HEK293 (cell line): ENCODE results near the gene MALSU1.

ENCODE experiments used
- CTCF ChIA-PET: fragments of 350-600 bp; formaldehyde crosslinking; extraction: SDS; loops from one replicate; lab custom pipeline; 2021; ENCODE audit warnings: antibody characterized with exemption; lab: Yijun Ruan, JAX
- POLR2A ChIA-PET: fragments of 300-600 bp; formaldehyde crosslinking; extraction: SDS; loops from one replicate; lab custom pipeline; 2020; ENCODE audit warnings: antibody characterized with exemption, inconsistent platforms; lab: Yijun Ruan, JAX
- H3K27ac ChIP-seq: fragments of 200-500 bp; sonication (Bioruptor generic); 2 replicates; pipeline ENCODE4 v1.5.1; 2014; ENCODE audit warnings: low read depth, low read length, control low read depth, inconsistent platforms; ENCODE audit errors: extremely low read depth
- H3K36me3 ChIP-seq, 2 experiments: fragments of 200-500 bp in 1 of 2; sonication (Bioruptor generic) in 1 of 2; 1 replicate in 1 of 2; 2 replicates in 1 of 2; pipeline ENCODE4 v1.5.1; 2014 to 2017; ENCODE audit warnings: inconsistent platforms in 2 of 2, low read length in 2 of 2; ENCODE audit not compliant: control insufficient read depth in 2 of 2, insufficient read depth in 1 of 2
- H3K4me1 ChIP-seq: fragments of 200-500 bp; sonication (Bioruptor generic); 2 replicates; pipeline ENCODE4 v1.5.1; 2014; ENCODE audit warnings: mild to moderate bottlenecking, low read length, inconsistent platforms; ENCODE audit not compliant: control insufficient read depth, insufficient read depth
- H3K4me3 ChIP-seq: 2 replicates; pipeline ENCODE4 v1.5.1; 2011; ENCODE audit warnings: low read depth, mild to moderate bottlenecking, control low read depth, low read length, moderate library complexity
- H3K9me3 ChIP-seq: fragments of 200-500 bp; sonication (Bioruptor generic); 2 replicates; pipeline ENCODE4 v1.5.1; 2014; ENCODE audit warnings: low read depth, low read length, inconsistent platforms; ENCODE audit not compliant: control insufficient read depth, insufficient read depth
- BCL11A ChIP-seq: fragments of 450-650 bp; formaldehyde crosslinking; IDR thresholded peaks from 2 replicates; pipeline ENCODE4 v1.5.1; 2016; ENCODE audit warnings: low read depth, missing biosample characterization, missing genetic modification characterization
- IKZF3 ChIP-seq: fragments of 450-650 bp; IDR thresholded peaks from 2 replicates; pipeline ENCODE4 v1.5.0; 2018; ENCODE audit warnings: missing biosample characterization, mild to moderate bottlenecking, missing genetic modification characterization, moderate library complexity
- SP2 ChIP-seq: fragments of 450-650 bp; formaldehyde crosslinking; IDR thresholded peaks from 2 replicates; pipeline ENCODE4 v1.5.1; 2016; ENCODE audit warnings: missing biosample characterization, missing genetic modification characterization
- ZFP37 ChIP-seq: fragments of 450-650 bp; formaldehyde crosslinking; IDR thresholded peaks from 2 replicates; pipeline ENCODE4 v1.5.1; 2016; ENCODE audit warnings: missing biosample characterization, missing genetic modification characterization
- ZFP69B ChIP-seq: fragments of 450-650 bp; formaldehyde crosslinking; IDR thresholded peaks from 2 replicates; pipeline ENCODE4 v1.5.1; 2016; ENCODE audit warnings: missing biosample characterization, missing genetic modification characterization
- ZNF16 ChIP-seq: fragments of 450-650 bp; formaldehyde crosslinking; IDR thresholded peaks from 2 replicates; pipeline ENCODE4 v1.5.1; 2016; ENCODE audit warnings: low read depth, missing biosample characterization, missing genetic modification characterization
- ZNF223 ChIP-seq: fragments of 450-650 bp; formaldehyde crosslinking; IDR thresholded peaks from 2 replicates; pipeline ENCODE4 v1.5.1; 2016; ENCODE audit warnings: missing biosample characterization, missing genetic modification characterization
- ZNF280D ChIP-seq: fragments of 450-650 bp; formaldehyde crosslinking; IDR thresholded peaks from 2 replicates; pipeline ENCODE4 v1.5.1; 2016; ENCODE audit warnings: missing biosample characterization, missing genetic modification characterization
- ZNF292 ChIP-seq: fragments of 450-650 bp; formaldehyde crosslinking; IDR thresholded peaks from 2 replicates; pipeline ENCODE4 v1.5.1; 2016; ENCODE audit warnings: low read depth, missing biosample characterization, missing genetic modification characterization, borderline replicate concordance
- ZNF311 ChIP-seq: fragments of 450-650 bp; formaldehyde crosslinking; IDR thresholded peaks from 2 replicates; pipeline ENCODE4 v1.5.1; 2017; ENCODE audit warnings: missing biosample characterization, missing genetic modification characterization, borderline replicate concordance
- ZNF335 ChIP-seq: fragments of 450-650 bp; formaldehyde crosslinking; conservative IDR thresholded peaks from 2 replicates; pipeline ENCODE4 v1.5.1; 2016; ENCODE audit warnings: missing biosample characterization, missing genetic modification characterization
- ZNF426 ChIP-seq: fragments of 450-650 bp; formaldehyde crosslinking; IDR thresholded peaks from 2 replicates; pipeline ENCODE4 v1.5.1; 2017; ENCODE audit warnings: missing biosample characterization, missing genetic modification characterization, mild to moderate bottlenecking, inconsistent platforms, moderate library complexity
- ZNF514 ChIP-seq: fragments of 450-650 bp; formaldehyde crosslinking; IDR thresholded peaks from 2 replicates; pipeline ENCODE4 v1.5.1; 2016; ENCODE audit warnings: missing biosample characterization, missing genetic modification characterization
- ZNF530 ChIP-seq: fragments of 450-650 bp; formaldehyde crosslinking; IDR thresholded peaks from 2 replicates; pipeline ENCODE4 v1.5.1; 2016; ENCODE audit warnings: low read depth, missing biosample characterization, missing genetic modification characterization
- ZNF555 ChIP-seq: fragments of 450-650 bp; formaldehyde crosslinking; conservative IDR thresholded peaks from 2 replicates; pipeline ENCODE4 v1.5.1; 2017; ENCODE audit warnings: missing biosample characterization, mild to moderate bottlenecking, missing genetic modification characterization, inconsistent platforms
- ZNF677 ChIP-seq: fragments of 450-650 bp; IDR thresholded peaks from 2 replicates; pipeline ENCODE4 v1.5.0; 2018; ENCODE audit warnings: missing biosample characterization, mild to moderate bottlenecking, missing genetic modification characterization, moderate library complexity
- ZNF704 ChIP-seq: fragments of 450-650 bp; formaldehyde crosslinking; IDR thresholded peaks from 2 replicates; pipeline ENCODE4 v1.5.1; 2016; ENCODE audit warnings: missing biosample characterization, missing genetic modification characterization
- ZNF747 ChIP-seq: fragments of 450-650 bp; formaldehyde crosslinking; IDR thresholded peaks from 2 replicates; pipeline ENCODE4 v1.5.1; 2016; ENCODE audit warnings: missing biosample characterization, missing genetic modification characterization

MALSU1 gene

GRCh38 chr7:23293500-23294073, 5.6 kb upstream of the MALSU1 start:
- H3K4me1 ChIP-seq, result peaks cover 2% of the 10 kb centered on the region; the same call in 1 of the 2 replicates
- no peaks in the 10 kb centered on the region for H3K36me3 ChIP-seq
- ChIA-PET POLR2A (no interaction called here), CTCF (interaction anchor here (0.5 kb wide), 1 partner anchor 421 kb away, joined by 3 read pairs; no protein-coding TSS in a partner anchor)
- H3K4me3 ChIP-seq, result no peak overlapping the region
- H3K9me3 ChIP-seq, result no peaks in the 10 kb centered on the region
- TF ChIP-seq ZNF530 (tag by site-specific recombination) (no peak), ZNF704 (tag by site-specific recombination) (no peak), ZNF311 (no peak), BCL11A (tag by site-specific recombination) (no peak), ZNF514 (no peak), IKZF3 (no peak), SP2 (tag by site-specific recombination) (no peak)
- H3K27ac ChIP-seq, result no peak overlapping the region

GRCh38 chr7:23294549-23295400, 4.4 kb upstream of the MALSU1 start:
- TF ChIP-seq ZNF426 (no peak), ZFP37 (tag by site-specific recombination) (no peak), ZNF16 (tag by site-specific recombination) (no peak), ZNF280D (tag by site-specific recombination) (no peak), ZNF677 (tag by site-specific recombination) (no peak), ZNF335 (no peak), ZNF292 (tag by site-specific recombination) (no peak), ZNF555 (tag by site-specific recombination) (no peak), ZNF747 (tag by site-specific recombination) (no peak), ZFP69B (tag by site-specific recombination) (no peak), ZNF223 (tag by site-specific recombination) (no peak)
- TF ChIP-seq, all 188 proteins: peak for 0
- CTCF ChIA-PET, result interaction anchor here (0.6 to 1.1 kb wide), 3 partner anchors 11 to 19 kb away, joined by 3 to 5 read pairs (median 3); no protein-coding TSS in a partner anchor
- Histone ChIP-seq H3K36me3 (no peaks in the 10 kb centered on the region), H3K27ac (no peak overlapping the region), H3K4me3 (no peak overlapping the region), H3K9me3 (no peaks in the 10 kb centered on the region), H3K4me1 (peaks cover 2% of the 10 kb centered on the region; the same call in 1 of the 2 replicates)
- POLR2A ChIA-PET, result no interaction called here
